GM12878 (cell line): ENCODE results near the gene KDM2A. TPM values are rescaled to one million over a fixed set of nuclear protein-coding genes. Genes with fewer than 3 reads are reported as not detected.

Source experiments
- ATF7 ChIP-seq: fragments of 450-650 bp; IDR thresholded peaks from 2 replicates; pipeline ENCODE4 v1.6.1; 2016; ENCODE audit warnings: low read depth, mild to moderate bottlenecking
- BMI1 ChIP-seq: fragments of 450-650 bp; IDR thresholded peaks from 2 replicates; pipeline ENCODE4 v1.6.1; 2016; ENCODE audit warnings: mild to moderate bottlenecking, moderate library complexity, borderline replicate concordance
- CREB1 ChIP-seq: IDR thresholded peaks from 2 replicates; pipeline ENCODE4 v1.6.1; 2012; ENCODE audit warnings: low read depth, mild to moderate bottlenecking, inconsistent platforms
- CREM ChIP-seq: IDR thresholded peaks from 2 replicates; pipeline ENCODE4 v1.6.1; 2014; ENCODE audit warnings: antibody characterized with exemption, low read depth
- E2F8 ChIP-seq: fragments of 450-650 bp; IDR thresholded peaks from 2 replicates; pipeline ENCODE4 v1.6.1; 2018; ENCODE audit warnings: mild to moderate bottlenecking, low read depth, moderate library complexity; ENCODE audit not compliant: partially characterized antibody
- EP300 ChIP-seq, 2 experiments: fragments of 150-350 bp in 1 of 2; IDR thresholded peaks; 2 replicates each; pipeline ENCODE4 v1.6.1; 2011 to 2012; ENCODE audit warnings: low read depth in 2 of 2, low read length in 2 of 2, borderline replicate concordance in 1 of 2, improper control_type of control experiment in 1 of 2, inconsistent platforms in 1 of 2; ENCODE audit not compliant: control insufficient read depth in 1 of 2
- EZH2 ChIP-seq: IDR thresholded peaks from 2 replicates; pipeline ENCODE4 v1.6.1; 2012; ENCODE audit warnings: low read depth, mild to moderate bottlenecking, control low read depth, inconsistent platforms, low read length, borderline replicate concordance; ENCODE audit not compliant: control insufficient read depth
- IKZF1 ChIP-seq: fragments of 450-650 bp; conservative IDR thresholded peaks from 2 replicates; pipeline ENCODE4 v1.6.1; 2017; ENCODE audit warnings: antibody characterized with exemption, mild to moderate bottlenecking
- IRF4 ChIP-seq: IDR thresholded peaks from 2 replicates; pipeline ENCODE4 v1.6.1; 2011; ENCODE audit warnings: low read depth, low read length
- KAT2A ChIP-seq: conservative IDR thresholded peaks from 2 replicates; pipeline ENCODE4 v1.6.1; 2011; ENCODE audit warnings: low read depth, low read length; ENCODE audit not compliant: control insufficient read depth
- NFXL1 ChIP-seq: fragments of 450-650 bp; IDR thresholded peaks from 2 replicates; pipeline ENCODE4 v1.6.1; 2017; ENCODE audit warnings: antibody characterized with exemption, mild to moderate bottlenecking, borderline replicate concordance
- RAD21 ChIP-seq: IDR thresholded peaks from 2 replicates; pipeline ENCODE4 v1.6.1; 2011; ENCODE audit warnings: mild to moderate bottlenecking, low read depth, low read length, moderate library complexity; ENCODE audit not compliant: insufficient read depth
- RFX5 ChIP-seq: IDR thresholded peaks from 2 replicates; pipeline ENCODE4 v1.6.1; 2011; ENCODE audit warnings: low read depth, low read length, improper control_type of control experiment
- SMAD1 ChIP-seq: fragments of 450-650 bp; IDR thresholded peaks from 2 replicates; pipeline ENCODE4 v1.6.1; 2018; ENCODE audit warnings: mild to moderate bottlenecking, low read depth; ENCODE audit not compliant: partially characterized antibody
- SRF ChIP-seq, 2 experiments: IDR thresholded peaks; 2 replicates each; pipeline ENCODE4 v1.6.1; 2011; ENCODE audit warnings: low read depth in 2 of 2, low read length in 2 of 2, mild to moderate bottlenecking in 1 of 2, moderate library complexity in 1 of 2
- TARDBP ChIP-seq: IDR thresholded peaks from 2 replicates; pipeline ENCODE4 v1.6.1; 2016; ENCODE audit warnings: borderline replicate concordance
- TCF7 ChIP-seq: IDR thresholded peaks from 2 replicates; pipeline ENCODE4 v1.6.1; 2014; ENCODE audit warnings: antibody characterized with exemption, borderline replicate concordance
- WRNIP1 ChIP-seq: IDR thresholded peaks from 2 replicates; pipeline ENCODE4 v1.6.1; 2011; ENCODE audit warnings: low read depth, low read length, improper control_type of control experiment, borderline replicate concordance
- YY1 ChIP-seq: IDR thresholded peaks from 2 replicates; pipeline ENCODE4 v1.6.1; 2011; ENCODE audit warnings: low read depth, mild to moderate bottlenecking, low read length
- ZNF207 ChIP-seq: fragments of 450-650 bp; IDR thresholded peaks from 2 replicates; pipeline ENCODE4 v1.6.1; 2014; ENCODE audit warnings: antibody characterized with exemption, mild to moderate bottlenecking, borderline replicate concordance
- polyA plus RNA-seq, 11 experiments: library from polyadenylated mRNA; depleted of rRNA in 4 of 11; unstranded in 6 of 11; stranded (reverse) in 5 of 11; fragments of >200 nt; fragmentation: Nextera tagmentation in 4 of 11; fragmentation: Illumina TruSeq in 1 of 11; extraction: Ambion mirVana in 4 of 11; extraction: Trizol in 1 of 11; gene quantifications; 1 replicate in 1 of 11; 2 replicates in 10 of 11; pipeline versions ENCODE4 v1.2.1 to v1.2.3, GENCODE V29; 2011 to 2016; ENCODE audit warnings: inconsistent platforms in 2 of 11, missing spikeins in 2 of 11, low read depth in 1 of 11
- total RNA-seq, 4 experiments: library from RNA; depleted of rRNA in 3 of 4; stranded (reverse); fragments of >200 nt in 3 of 4; fragmentation: Illumina TruSeq in 1 of 4; extraction: Trizol in 1 of 4; gene quantifications; 2 replicates each; pipeline versions ENCODE4 v1.2.1 to v1.2.3, GENCODE V29; 2013 to 2021
- TF ChIP-seq, protein P1 (sequence below): fragments of 450-650 bp; IDR thresholded peaks from 2 replicates; pipeline ENCODE4 v1.6.1; 2018; ENCODE audit warnings: borderline replicate concordance, mild to moderate bottlenecking; ENCODE audit not compliant: partially characterized antibody
- TF ChIP-seq, protein P2 (sequence below): fragments of 450-650 bp; IDR thresholded peaks from 2 replicates; pipeline ENCODE4 v1.6.1; 2016; ENCODE audit warnings: mild to moderate bottlenecking
- TF ChIP-seq, protein P3 (sequence below): IDR thresholded peaks from 2 replicates; pipeline ENCODE4 v1.6.1; 2012; ENCODE audit warnings: low read depth, low read length, improper control_type of control experiment

KDM2A gene
- total and polyA plus RNA-seq, 10 of the 15 experiments (the other 5 are each of a cell fraction or from before 2014, with no cell fraction given): 10.5 to 69.3 (median 41.6) TPM

GRCh38 chr11:67262731-67263675 is 143.9 kb downstream of the KDM2A start (continued):
- TF ChIP-seq, protein P1, sequence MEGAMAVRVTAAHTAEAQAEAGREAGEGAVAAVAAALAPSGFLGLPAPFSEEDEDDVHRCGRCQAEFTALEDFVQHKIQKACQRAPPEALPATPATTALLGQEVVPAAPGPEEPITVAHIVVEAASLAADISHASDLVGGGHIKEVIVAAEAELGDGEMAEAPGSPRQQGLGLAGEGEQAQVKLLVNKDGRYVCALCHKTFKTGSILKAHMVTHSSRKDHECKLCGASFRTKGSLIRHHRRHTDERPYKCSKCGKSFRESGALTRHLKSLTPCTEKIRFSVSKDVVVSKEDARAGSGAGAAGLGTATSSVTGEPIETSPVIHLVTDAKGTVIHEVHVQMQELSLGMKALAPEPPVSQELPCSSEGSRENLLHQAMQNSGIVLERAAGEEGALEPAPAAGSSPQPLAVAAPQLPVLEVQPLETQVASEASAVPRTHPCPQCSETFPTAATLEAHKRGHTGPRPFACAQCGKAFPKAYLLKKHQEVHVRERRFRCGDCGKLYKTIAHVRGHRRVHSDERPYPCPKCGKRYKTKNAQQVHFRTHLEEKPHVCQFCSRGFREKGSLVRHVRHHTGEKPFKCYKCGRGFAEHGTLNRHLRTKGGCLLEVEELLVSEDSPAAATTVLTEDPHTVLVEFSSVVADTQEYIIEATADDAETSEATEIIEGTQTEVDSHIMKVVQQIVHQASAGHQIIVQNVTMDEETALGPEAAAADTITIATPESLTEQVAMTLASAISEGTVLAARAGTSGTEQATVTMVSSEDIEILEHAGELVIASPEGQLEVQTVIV: peak; percentile 32
- no peak for TF ChIP-seq CREM
- TF ChIP-seq BMI1: no peak
- TF ChIP-seq SMAD1: peak; percentile 15
- no peak for TF ChIP-seq NFXL1
- no peak for TF ChIP-seq IRF4
- TF ChIP-seq ATF7: 0 out of 2 replicates have a peak, but pooled peaks have one; percentile 31
- peak in 1 of 2 experiments; percentile 66; a peak in 1 of 4 replicates for TF ChIP-seq SRF (IDR thresholded peaks at IDR 0.05; ENCODE audit: low read depth in 2 of 2, low read length in 2 of 2)
- TF ChIP-seq, protein P2, sequence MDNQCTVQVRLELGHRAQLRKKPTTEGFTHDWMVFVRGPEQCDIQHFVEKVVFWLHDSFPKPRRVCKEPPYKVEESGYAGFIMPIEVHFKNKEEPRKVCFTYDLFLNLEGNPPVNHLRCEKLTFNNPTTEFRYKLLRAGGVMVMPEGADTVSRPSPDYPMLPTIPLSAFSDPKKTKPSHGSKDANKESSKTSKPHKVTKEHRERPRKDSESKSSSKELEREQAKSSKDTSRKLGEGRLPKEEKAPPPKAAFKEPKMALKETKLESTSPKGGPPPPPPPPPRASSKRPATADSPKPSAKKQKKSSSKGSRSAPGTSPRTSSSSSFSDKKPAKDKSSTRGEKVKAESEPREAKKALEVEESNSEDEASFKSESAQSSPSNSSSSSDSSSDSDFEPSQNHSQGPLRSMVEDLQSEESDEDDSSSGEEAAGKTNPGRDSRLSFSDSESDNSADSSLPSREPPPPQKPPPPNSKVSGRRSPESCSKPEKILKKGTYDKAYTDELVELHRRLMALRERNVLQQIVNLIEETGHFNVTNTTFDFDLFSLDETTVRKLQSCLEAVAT: 0 out of 2 replicates have a peak, but pooled peaks have one; percentile 63
- no peak for TF ChIP-seq RFX5
- no peak for TF ChIP-seq ZNF207
- peak; percentile 68 for TF ChIP-seq RAD21
- TF ChIP-seq TARDBP: no peak
- TF ChIP-seq TCF7: no peak
- TF ChIP-seq EZH2: no peak
- no peak for TF ChIP-seq WRNIP1
- peak; percentile 76 for TF ChIP-seq YY1
- TF ChIP-seq EP300 (IDR thresholded peaks at IDR 0.05; ENCODE audit: borderline replicate concordance in 1 of 2, control insufficient read depth in 1 of 2, low read depth in 2 of 2, low read length in 2 of 2): no peak
- no peak for TF ChIP-seq KAT2A
- TF ChIP-seq E2F8: peak; percentile 62
- TF ChIP-seq IKZF1: peak; percentile 44
- TF ChIP-seq, protein P3, sequence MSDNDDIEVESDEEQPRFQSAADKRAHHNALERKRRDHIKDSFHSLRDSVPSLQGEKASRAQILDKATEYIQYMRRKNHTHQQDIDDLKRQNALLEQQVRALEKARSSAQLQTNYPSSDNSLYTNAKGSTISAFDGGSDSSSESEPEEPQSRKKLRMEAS: peak; percentile 62; the same call in 1 of the 2 replicates
- no peak for TF ChIP-seq CREB1
